Gastrocnemius medialis (tissue), 4 donors: ENCODE results near the gene HFM1.

Experiments used
- CTCF ChIP-seq, 5 experiments: fragments of 450-650 bp in 3 of 5; fragments of 200-600 bp in 2 of 5; sonication (generic) in 2 of 5; IDR thresholded peaks in 4 of 5; conservative IDR thresholded peaks in 1 of 5; 1 replicate in 4 of 5; 2 replicates in 1 of 5; pipeline ENCODE4 v1.5.1; 2016 to 2019; ENCODE audit warnings: antibody characterized with exemption in 5 of 5, mild to moderate bottlenecking in 3 of 5, moderate library complexity in 3 of 5
- POLR2A ChIP-seq, 2 donors: fragments of 450-650 bp; IDR thresholded peaks; one replicate each; pipeline ENCODE4 v1.6.1; 2017; ENCODE audit warnings: antibody characterized with exemption in 2 of 2, mild to moderate bottlenecking in 2 of 2, moderate library complexity in 2 of 2

GRCh38 chr1:91311672-91312071 lies 93.0 kb downstream of the HFM1 start:
- no peak for TF ChIP-seq CTCF (IDR thresholded peaks at IDR 0.05 in 4 of 5, conservative IDR thresholded peaks at IDR 0.05 in 1 of 5)
- no peak for TF ChIP-seq POLR2A (IDR thresholded peaks at IDR 0.05)
